GM21723 (cell line): ENCODE measurements around the gene FMNL2.
"Not testable (repeated sequence)": the region's sequence is repeated elsewhere in the genome, so short reads cannot be mapped to it uniquely, and the experiment has no call there.

Experiments
- ATAC-seq: cut with Tn5 transposase; IDR thresholded peaks from one replicate; pipeline ENCODE4 v1.9.1; 2021; ENCODE audit warnings: mild to moderate bottlenecking, moderate library complexity; ENCODE audit not compliant: unreplicated experiment

FMNL2 gene

DNA sequence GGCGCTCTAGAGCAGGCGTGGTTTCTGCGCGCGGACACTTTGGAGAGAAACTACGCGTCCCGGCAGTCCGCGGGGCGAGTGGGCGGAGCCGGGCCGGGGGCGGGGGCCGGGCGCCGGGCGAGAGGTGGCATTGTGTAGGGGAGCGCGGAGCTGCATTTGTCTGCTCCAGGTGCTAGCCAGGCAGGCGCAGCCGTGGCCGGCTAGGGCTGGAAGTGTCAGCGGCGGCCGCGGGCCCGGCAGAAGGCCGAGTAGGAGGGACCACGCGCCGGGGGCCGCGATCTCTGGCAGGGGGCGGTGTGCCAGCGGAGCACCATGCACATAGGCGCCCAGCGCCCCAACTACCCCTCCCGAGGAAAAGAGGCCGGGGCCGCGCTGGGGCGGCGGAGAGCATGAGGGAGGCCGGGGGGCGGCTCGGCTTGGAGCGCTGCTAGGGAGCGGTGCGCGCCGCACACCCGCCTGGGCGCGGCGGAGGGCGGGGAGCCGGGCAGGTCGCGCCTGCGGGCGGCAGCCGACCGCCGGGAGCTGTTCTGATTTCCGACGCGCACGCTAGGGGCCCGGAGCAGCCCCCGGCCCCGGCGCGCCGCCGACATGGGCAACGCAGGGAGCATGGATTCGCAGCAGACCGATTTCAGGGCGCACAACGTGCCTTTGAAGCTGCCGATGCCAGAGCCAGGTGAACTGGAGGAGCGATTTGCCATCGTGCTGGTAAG, at the start of gene FMNL2:
Gene FMNL2, plus strand, starts transcription at position 159 of the 710 bp plus-strand sequence.
- ATAC-seq = peak; percentile 92

DNA sequence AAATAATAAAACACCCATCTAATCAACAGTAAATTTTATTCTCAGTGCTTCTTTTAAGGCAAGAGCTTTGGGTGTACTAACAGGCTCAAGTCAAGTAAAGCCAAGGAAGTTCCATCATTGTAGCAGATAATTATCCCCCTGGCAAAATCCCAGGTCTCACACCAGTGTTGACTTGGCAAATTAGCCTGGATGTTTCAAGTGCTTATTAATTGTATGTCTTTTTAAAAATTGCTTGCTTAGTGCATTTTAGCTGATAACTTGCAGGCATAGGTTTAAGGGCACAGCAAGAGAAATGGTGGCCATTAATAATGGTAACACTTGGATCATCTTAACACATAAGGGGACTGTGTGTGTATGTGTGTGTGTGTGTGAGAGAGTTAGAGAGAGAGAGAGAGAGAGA, 42.0 kb upstream of the FMNL2 start:
- ATAC-seq = no peak

DNA sequence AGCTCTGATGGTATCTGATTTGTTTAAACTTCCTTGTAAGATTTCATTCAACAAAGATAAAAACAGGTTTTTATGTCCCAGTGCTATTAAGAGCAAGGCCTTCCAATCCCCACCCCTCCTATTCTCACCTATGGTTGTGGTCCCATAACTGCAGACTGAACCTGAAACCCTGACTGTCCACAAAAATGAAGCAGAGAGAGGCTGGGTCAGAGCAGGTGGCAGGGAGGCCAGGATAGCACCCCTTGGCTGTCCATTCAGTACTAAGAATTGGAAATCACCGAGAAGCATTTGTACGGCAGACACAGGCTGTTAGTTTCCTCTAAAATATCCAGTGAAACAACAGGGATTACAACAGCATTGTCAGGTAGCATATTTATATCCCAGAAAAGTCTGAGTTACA, 37.3 kb upstream of the FMNL2 start:
- no peak for ATAC-seq

DNA sequence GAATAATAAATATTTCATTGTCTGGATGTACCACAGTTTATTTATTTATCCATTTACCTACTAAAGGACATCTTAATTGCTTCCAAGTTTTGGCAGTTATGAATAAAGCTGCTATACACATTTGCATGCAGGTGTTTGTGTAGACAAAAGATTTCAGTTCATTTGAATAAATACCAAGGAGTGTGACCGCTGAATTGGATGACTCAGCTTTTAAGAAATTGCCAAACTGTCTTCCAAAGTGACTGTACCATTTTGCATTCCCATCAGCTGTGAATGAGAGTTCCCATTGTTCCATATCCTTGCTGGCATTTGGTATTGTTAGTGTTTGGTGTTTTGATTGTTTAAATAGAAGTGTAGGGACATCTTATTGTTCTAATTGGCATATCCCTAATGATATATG, 36.2 kb upstream of the FMNL2 start:
- ATAC-seq = no peak

DNA sequence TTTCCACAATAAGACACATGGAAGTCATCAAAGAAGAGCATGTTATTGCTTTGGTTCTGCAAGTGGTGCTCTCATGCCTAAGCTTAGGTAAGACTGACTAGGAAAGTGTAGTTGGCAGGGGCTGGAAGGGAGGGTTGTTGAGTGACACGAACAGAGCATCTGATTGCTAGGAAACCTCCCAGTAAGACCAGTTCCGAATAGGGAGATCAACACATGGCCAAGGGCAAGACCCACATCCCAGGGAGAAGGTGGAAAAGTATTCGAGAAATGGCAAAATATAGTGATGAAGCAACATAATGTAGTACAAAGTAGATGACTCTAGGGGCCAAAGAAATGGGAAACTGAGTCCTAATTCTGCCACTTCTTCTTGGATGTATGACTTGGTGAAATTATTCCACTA, 33.8 kb upstream of the FMNL2 start:
- no peak for ATAC-seq

DNA sequence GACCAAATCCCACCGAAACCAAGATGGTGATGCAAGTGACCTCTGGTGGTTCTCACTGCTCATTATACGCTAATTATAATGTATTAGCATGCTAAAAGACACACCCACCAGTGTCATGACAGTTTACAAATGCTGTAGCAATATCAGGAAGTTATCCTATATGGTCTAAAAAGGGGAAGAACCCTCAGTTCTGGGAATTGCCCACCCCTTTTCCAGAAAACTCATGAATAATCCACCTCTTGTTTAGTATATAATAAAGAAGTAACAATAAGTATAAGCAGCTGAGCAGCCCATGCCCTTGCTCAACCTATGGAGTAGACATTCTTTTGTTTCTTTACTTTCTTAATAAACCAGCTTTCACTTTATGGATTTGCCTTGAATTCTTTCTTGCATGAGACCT, 31.0 kb upstream of the FMNL2 start:
- no peak for ATAC-seq

DNA sequence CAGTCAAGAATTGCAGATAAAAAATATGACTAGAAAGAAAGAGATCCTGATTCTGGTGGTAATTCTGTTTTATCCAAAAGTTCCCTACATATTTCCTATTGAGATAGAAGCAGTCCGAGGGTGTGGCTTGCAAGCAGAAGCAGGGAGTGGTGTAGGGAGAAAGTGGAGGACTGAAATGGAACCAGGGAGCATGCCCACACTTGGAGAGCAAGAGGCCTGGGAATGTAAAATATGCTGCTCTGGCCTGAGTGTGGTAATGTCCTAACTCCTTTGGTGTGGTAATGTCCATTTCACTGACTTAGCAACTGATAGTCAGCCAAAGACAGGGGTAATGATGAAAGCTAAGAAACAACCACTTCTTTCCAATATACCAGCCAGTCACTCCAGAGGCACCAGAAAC, 30.1 kb upstream of the FMNL2 start:
- ATAC-seq = no peak

DNA sequence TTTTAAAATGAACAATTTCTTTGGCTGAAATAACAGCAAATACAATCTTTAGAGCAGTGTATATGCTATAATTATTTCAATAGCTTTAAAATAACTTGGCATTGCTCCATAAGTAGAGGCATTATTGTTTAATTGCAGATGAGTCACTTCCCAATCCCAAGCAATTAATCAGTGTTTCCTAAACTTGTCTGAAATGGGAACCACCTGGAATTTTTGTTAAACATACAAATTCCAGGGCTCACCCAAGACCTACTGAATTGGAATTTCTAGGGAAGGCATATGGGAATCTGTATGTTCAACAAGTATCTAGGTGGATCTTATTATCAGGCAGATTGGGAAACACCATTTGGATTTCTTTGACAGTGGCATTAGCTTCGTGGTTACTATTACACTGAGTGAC, 27.1 kb upstream of the FMNL2 start:
- ATAC-seq = no peak

DNA sequence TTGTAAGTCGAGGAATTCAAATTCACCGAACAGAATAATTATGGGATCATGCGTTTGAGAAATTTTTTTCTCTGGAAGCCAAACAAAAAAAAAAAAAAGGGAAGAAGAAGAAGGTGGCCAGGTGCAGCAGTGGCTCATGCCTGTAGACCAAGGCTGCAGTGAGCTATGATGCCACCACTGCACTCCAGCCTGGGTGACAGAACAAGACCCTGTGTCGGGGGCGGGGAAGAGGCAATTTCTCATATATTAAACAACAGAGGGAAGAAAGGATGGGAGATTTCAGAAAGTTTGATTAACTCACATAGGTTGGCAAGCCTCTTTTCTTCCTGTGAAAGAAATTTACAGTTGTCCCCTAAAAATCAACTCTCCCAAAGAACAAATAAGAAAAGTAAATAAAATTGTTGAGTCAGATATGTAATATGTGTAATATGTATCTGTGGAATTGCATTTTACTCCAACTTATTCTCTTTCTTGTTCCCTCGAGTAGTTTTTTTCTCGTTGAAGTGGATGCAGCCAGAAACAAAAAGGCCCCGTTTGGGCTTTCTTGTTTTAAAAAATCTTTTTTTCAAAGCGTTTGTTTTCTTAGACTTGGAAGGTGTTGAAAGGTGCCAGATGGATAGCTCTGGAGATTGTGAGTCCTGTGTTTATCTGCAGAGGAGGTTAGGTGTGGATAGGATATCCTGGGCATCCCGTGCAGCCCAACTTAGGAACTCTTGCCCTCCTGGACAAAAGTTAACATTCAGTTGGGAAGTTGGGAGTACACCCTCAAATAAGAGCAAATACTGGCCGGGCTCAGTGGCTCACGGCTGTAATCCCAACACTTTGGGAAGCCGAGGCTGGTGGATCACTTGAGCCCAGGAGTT, 25.4 kb upstream of the FMNL2 start:
- no peak for ATAC-seq

DNA sequence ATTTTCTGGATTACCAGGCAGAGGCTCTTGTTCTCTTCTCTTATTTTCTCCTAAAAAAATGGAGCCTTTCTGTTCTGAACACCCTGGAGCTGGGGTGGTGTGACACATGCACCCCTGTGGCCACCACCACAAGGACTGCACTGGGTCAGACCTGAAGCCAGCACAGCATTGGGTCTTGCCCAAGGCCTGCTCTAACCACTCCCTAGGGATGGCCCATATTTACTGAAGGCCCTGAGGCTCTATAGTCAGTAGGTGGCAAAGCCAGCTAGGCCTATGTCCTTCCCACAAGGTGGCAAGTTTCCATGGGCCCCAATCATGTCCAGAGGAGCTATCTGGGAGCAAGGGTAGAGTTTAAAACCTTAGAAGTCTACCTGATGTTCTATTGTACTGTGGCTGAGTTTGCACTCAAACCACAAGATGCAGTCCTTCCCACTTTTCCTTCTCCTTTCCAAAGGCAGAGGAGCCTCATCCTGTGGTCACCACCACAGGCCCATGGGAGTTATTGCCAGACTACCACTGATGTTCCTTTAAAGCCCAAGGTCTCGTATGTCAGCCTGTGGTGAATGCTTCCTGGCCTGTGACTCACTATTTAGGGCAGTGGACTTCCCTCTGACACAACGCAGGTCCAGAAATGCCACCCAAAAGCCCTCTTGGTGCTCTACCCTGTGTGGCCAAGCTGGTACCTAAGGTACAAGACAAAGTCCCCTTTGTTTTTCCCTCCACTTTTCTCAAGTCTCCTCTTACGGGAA, 15.0 kb upstream of the FMNL2 start:
- no peak for ATAC-seq

DNA sequence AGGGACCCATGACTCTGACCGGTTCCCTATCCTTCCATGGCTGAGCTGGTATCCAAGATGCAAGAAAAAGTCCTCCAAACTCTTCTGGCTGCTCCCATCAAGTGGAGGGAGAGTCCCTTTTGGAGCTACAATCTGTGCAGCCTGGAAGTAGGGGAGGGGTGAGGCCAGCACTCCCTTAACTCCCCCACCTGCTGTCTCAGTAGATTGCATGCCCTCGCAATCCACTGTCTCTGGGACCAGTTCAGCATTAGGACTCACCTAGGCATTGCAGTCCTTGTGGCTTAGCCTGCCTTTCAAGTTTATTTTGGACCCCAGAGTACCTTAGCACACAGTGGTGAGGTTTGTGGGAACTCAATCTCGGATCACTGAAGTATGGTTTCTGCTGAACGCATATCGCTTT, 14.2 kb upstream of the FMNL2 start:
- ATAC-seq = no peak

DNA sequence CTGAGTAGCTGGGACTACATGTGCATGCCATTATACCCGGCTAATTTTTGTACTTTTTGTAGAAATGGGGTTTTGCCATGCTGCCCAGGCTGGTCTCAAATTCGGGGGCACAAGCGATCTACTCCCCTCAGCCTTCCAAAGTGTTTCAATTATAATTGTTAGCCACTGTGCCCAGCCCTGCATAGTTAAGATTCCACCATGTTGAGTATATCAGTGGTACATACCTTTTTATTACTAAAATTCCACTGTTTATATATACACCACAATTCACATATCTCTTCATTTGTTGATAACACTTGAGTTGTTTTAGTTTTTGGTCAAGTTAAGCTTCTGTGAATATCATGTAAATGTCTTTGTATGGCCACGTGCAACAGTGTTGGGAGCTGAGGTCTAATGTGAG, 12.8 kb upstream of the FMNL2 start:
- no peak for ATAC-seq

DNA sequence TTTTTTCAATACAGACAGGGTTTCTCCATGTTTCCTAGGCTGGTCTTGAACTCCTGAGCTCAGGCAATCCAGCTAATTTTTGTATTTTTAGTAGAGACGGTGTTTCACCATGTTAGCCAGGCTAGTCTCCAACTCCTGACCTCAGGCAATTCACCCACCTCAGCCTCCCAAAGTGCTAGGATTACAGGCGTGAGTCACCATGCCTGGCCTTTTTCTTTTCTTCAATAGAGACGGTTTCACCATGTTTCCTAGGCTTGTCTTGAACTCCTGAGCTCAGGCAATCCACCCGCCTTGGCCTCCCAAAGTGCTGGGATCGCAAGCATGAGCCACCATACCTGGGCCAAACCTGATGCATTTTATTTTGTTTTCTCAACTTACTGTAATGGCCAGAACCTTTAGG, 9.8 kb upstream of the FMNL2 start:
- not testable (repeated sequence) for ATAC-seq

DNA sequence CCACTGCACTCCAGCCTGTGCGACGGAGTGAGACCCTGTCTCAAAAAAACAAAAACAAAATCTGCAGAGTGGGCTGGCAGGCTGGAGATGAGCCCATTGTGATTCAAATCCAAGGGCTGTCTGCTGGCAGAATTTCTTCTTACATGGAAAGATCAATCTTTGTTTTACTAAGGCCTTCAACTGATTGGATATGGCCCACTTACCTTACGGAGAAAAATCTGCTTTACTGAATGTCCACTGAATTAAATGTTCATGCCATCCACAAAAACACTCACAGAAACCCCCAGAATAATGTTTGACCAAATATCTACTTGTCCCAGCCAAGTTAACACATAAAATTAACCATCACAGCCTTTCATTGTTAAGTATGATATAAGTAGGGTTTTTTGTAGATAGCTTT, 8.3 kb upstream of the FMNL2 start:
- ATAC-seq = no peak

DNA sequence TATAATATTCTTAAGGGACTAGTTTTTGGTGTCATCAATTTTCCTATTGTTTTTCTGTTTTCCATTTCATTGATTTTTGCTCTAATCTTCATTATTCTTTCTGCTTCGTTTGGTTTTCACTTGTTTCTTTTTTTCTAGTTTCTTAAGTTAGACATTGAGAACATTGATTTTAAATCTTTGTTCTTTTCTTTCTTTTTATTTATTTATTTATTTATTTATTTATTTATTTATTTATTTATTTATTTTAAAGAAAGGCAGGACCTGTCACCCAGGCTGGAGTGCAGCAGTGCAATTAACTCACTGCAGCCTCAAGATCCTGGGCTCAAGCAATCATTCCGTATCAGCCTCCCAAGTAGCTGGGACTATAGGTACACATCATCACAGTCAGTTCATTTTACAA, 7.0 kb upstream of the FMNL2 start:
- no peak for ATAC-seq

DNA sequence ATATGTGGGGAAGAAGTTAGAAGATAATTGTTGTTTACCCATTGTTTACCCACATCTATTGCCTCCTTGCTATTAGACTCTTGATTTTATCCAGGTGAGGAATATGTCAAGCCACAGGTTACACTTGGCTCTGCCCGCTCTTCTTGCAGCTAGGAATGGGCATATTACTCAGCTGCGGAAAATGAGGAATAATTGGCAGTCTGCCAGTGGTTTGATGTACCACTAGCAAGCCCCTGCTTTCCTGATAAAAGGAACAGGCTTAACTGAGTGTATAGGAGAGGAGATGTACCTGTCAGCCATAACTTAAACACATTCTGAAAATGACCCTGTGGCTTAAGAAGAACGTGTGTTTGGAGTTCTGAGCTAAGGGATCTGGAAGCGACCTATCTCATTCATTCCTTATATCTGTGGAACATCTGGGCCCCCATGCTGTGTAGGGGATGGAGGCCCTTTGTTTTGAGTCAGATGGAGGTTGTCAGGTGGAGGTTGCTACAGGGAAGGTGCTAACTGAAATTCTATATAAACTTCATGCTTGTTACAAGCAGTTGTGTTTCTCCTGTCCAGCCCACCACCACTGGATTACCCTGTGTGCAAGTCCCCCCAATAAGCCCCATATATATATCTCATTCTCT, 4.6 kb upstream of the FMNL2 start:
- ATAC-seq = no peak

DNA sequence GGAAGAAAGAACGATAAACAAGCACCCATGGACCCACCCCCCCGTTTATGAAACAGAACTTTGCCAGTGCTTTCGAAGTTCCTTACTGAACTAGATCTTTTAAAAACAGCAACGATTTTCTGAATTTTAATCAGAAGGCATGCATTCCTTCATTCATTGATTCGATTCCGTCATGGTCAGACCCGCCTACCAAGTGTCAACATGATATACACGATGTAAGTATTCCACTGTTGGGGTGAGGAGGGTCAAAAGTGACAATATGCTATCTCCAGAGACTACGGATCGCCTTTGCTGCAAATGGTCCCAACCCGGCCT, 316 bp upstream of the FMNL2 start:
- no peak for ATAC-seq

DNA sequence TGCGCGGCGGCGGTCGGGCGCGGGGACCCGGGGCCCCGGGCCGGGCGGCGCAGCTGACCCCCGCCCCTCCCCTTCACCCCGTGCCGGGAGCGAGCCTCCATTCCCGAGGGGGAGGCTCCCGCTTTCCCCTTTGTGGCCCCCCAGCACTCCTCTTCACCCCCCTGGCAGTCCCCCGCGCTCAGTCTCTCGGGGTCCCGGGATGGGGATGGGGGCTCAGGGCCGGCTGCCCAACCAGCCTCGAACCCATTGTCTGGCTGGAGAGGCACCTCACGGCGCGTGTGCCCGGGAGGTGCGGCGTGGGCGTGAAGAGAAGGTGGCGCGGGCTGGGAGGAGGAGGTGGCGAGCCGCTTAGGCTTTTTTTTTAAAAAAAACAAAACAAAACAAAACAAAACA, 748 bp downstream of the FMNL2 start:
- ATAC-seq = peak; percentile 32

DNA sequence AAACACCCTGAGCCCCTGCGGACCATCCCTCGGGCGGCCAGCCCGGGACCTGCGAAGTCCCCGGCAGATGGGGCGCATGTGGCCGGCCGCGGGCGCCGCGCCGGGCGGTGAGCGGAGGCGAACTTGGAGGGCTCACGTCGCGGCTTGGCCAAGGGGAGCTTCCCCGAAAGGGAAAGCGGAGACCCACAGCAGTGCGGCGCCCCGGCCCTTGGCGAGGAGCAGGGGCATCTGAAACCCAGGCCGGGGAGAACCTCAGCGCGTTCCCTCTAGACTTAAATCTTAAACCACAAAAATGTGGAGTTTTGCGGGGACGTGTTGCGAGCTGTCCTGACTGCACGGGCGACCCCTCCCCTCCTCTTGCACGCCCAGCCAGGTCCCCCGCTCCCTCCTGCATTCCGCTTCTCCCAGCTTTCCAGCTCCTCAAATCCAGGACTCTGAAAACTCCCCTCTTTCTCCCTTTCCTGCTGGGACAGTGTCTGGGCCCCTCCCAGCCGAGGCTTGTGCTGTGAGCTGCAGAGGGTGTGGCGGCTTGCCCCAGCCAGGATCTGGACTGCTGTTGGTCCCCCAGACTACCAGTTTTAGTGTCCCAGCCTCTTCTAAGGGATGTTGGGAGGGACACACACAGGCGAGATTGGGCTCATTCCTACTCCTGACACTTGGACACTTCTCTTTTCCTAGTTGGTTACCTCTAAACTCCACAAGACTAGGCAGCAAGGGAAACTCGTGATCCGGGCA, 1.3 kb downstream of the FMNL2 start:
- ATAC-seq = peak; percentile 41

DNA sequence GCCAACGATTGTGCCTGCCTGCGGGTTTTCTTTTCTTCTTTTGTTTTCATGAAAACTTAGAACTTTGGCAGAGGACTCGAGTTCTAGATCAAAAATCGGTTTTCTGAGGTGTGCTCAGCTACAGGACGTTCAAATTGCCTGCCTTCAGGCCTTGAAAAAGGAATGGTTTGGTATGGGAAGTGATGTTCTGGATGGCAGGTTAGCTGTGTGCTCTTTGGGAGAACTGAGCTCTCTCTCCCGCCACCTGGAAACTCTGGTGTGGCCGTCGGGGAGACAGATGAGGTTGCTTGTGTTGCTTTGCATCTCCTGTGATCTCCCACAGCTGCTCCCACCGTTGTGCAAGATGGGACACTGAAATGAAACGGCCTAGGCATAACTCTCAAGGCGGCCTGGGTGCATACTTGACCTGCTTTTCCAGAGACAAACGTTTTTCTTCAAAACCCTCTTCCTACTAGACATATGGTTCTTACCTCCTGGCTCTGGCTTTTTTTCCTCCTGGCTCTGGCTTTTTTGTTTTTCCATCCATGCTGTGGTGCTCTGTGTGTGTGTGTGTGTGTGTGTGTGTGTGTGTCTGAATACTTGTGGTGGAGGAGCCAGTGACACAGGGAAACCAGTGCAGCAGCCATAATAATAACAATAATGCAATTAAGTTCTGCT, 2.0 kb downstream of the FMNL2 start:
- ATAC-seq = no peak
